ENCODE results near the gene RC3H2. TPM values are rescaled to one million over a fixed set of nuclear protein-coding genes. Genes with fewer than 3 reads are reported as not detected.

RC3H2 gene
- total and polyA plus RNA-seq, 12 donors = 8.0 to 42.2 (median 30.7) TPM

DNA sequence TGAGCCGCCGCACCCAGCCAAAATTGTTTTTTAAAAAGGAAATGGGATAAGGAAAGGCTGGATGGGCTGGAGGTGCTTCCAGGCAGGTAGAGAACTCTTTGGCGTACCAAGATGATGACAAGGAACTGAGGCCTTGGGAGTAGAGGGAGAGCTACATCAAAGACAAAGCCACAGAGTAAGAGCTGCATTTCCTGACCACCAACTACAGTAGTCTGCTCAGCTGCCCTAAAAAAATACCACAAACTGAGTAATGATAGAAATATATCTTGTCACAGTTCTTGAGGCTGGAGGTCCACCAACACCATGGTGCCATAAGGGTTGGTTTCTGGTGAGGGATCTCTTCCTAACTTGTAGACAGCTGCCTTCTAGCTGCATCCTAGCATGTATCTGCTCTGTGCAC is 97.0 kb downstream of the RC3H2 start:
- Histone ChIP-seq H3K4me1 (replicated peaks in 1 of 2) (no peaks in the 10 kb centered on the region), H3K27me3 (no peaks in the 10 kb centered on the region), H3K9me3 (replicated peaks in 1 of 3) (no peaks in the 10 kb centered on the region), H3K4me3 (no peak overlapping the region), H3K36me3 (replicated peaks in 1 of 2) (no peaks in the 10 kb centered on the region), H3K27ac (no peak overlapping the region)
- TF ChIP-seq POLR2A (IDR thresholded peaks at IDR 0.05) = no peak
- TF ChIP-seq, protein P1, sequence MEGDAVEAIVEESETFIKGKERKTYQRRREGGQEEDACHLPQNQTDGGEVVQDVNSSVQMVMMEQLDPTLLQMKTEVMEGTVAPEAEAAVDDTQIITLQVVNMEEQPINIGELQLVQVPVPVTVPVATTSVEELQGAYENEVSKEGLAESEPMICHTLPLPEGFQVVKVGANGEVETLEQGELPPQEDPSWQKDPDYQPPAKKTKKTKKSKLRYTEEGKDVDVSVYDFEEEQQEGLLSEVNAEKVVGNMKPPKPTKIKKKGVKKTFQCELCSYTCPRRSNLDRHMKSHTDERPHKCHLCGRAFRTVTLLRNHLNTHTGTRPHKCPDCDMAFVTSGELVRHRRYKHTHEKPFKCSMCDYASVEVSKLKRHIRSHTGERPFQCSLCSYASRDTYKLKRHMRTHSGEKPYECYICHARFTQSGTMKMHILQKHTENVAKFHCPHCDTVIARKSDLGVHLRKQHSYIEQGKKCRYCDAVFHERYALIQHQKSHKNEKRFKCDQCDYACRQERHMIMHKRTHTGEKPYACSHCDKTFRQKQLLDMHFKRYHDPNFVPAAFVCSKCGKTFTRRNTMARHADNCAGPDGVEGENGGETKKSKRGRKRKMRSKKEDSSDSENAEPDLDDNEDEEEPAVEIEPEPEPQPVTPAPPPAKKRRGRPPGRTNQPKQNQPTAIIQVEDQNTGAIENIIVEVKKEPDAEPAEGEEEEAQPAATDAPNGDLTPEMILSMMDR (IDR thresholded peaks at IDR 0.05) = no peak
- intact Hi-C loops (cut with DNase I) = loop anchor here (10.0 kb wide), 2 partner anchors 343 to 683 kb away; no protein-coding TSS in a partner anchor
- WGBS, 4 donors = 84 to 96% (median 90%) methylated on average over 3 of the region's 3 CpGs
- DNase-seq = no peak

DNA sequence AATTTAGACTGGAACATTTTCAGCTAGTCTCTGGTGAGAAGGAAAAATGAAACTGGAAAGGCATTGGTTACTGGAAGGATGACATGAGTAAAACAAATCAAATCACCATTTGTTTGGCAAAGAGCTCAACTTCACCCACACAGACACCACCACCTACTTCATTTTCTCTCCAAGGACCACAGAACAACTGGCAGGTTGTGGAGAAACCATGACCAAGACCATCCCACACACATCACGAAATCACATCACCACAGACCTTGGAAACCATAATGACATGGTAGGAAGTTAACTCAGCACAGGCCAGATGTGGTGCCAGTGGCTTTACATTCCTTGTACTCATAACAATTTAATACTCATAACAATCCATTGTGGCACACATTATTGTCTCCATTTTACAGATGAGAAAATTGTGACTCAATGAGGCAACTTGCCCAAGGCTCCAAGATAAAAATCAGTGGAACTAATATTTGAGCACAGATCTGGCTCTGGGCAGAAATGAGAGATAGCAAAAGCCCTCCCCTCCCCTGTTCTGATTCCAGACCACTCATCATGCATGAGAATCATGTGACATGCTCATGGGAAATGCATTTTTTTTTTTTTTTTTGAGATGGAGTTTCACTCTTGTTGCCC is 97.8 kb downstream of the RC3H2 start:
- Histone ChIP-seq H3K4me1 (replicated peaks in 1 of 2) (no peaks in the 10 kb centered on the region), H3K27ac (no peak overlapping the region), H3K36me3 (replicated peaks in 1 of 2) (no peaks in the 10 kb centered on the region), H3K9me3 (replicated peaks in 1 of 3) (no peaks in the 10 kb centered on the region), H3K27me3 (no peaks in the 10 kb centered on the region), H3K4me3 (no peak overlapping the region)
- 84 to 100% (median 88%) methylated on average over 1 of the region's 1 CpG for WGBS, 4 donors
- intact Hi-C loops (cut with DNase I) = loop anchor here (10.0 kb wide), 2 partner anchors 343 to 683 kb away; no protein-coding TSS in a partner anchor
- no peak for DNase-seq
- TF ChIP-seq, protein P1 (IDR thresholded peaks at IDR 0.05) = no peak
- no peak for TF ChIP-seq POLR2A (IDR thresholded peaks at IDR 0.05)

DNA sequence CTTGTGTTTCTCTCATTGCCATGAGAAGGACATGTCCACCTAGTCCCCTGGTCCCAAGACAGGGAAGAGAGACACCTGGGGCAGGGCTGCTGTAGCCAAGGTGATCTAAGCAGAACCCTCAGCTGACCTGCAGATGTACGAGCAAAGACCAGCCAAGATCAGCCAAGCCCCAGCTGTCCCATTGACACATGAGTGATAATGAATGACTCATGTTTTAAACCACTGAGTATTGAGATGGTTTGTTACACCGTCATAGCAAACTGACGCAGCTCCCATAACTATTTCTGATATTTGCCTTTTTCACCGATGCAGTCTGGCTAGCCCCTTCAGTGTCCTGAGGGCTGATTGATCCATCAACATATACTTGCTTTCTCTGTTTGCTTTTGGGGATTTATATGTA is 98.5 kb downstream of the RC3H2 start:
- intact Hi-C loops (cut with DNase I) = loop anchor here (10.0 kb wide), 2 partner anchors 342 to 682 kb away; no protein-coding TSS in a partner anchor
- no peak for DNase-seq
- Histone ChIP-seq H3K4me1 (replicated peaks in 1 of 2) (no peaks in the 10 kb centered on the region), H3K27ac (no peak overlapping the region), H3K27me3 (no peaks in the 10 kb centered on the region), H3K9me3 (replicated peaks in 1 of 3) (no peaks in the 10 kb centered on the region), H3K36me3 (replicated peaks in 1 of 2) (no peaks in the 10 kb centered on the region), H3K4me3 (no peak overlapping the region)
- TF ChIP-seq, protein P1 (IDR thresholded peaks at IDR 0.05) = no peak
- no peak for TF ChIP-seq POLR2A (IDR thresholded peaks at IDR 0.05)
- WGBS, 4 donors = 94 to 98% (median 95%) methylated on average over 4 of the region's 4 CpGs

DNA sequence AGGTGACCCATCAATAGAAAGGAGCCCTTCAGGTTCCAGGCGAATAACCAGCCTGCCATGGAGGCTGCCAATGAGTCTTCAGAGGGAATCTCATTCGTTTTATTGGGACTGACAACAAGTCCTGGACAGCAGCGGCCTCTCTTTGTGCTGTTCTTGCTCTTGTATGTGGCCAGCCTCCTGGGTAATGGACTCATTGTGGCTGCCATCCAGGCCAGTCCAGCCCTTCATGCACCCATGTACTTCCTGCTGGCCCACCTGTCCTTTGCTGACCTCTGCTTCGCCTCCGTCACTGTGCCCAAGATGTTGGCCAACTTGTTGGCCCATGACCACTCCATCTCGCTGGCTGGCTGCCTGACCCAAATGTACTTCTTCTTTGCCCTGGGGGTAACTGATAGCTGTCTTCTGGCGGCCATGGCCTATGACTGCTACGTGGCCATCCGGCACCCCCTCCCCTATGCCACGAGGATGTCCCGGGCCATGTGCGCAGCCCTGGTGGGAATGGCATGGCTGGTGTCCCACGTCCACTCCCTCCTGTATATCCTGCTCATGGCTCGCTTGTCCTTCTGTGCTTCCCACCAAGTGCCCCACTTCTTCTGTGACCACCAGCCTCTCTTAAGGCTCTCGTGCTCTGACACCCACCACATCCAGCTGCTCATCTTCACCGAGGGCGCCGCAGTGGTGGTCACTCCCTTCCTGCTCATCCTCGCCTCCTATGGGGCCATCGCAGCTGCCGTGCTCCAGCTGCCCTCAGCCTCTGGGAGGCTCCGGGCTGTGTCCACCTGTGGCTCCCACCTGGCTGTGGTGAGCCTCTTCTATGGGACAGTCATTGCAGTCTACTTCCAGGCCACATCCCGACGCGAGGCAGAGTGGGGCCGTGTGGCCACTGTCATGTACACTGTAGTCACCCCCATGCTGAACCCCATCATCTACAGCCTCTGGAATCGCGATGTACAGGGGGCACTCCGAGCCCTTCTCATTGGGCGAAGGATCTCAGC is 104.8 kb downstream of the RC3H2 start, which contains the start of gene OR1K1:
TSS of gene OR1K1 (plus strand) at position 58 of the 995 bp plus-strand sequence. CDS start at position 58, 0 bp downstream.
- intact Hi-C loops (cut with DNase I) = loop anchor here (10.0 kb wide), 2 partner anchors 336 to 676 kb away; no protein-coding TSS in a partner anchor
- Histone ChIP-seq H3K27ac (no peak within 1 kb of the TSS), H3K9me3 (replicated peaks in 1 of 3) (no peaks in the 10 kb centered on the region), H3K36me3 (replicated peaks in 1 of 2) (no peaks in the 10 kb centered on the region), H3K27me3 (no peaks in the 10 kb centered on the region), H3K4me3 (no peak within 1 kb of the TSS), H3K4me1 (replicated peaks in 1 of 2) (no peaks in the 10 kb centered on the region)
- TF ChIP-seq, protein P1 (IDR thresholded peaks at IDR 0.05) = no peak
- no peak for TF ChIP-seq POLR2A (IDR thresholded peaks at IDR 0.05)
- WGBS, 4 donors = 93 to 96% (median 95%) methylated on average over 23 to 30 of the region's 30 CpGs
- peak in 1 of 7 donors; percentile 30 for DNase-seq

All from adrenal gland (tissue), 12 donors.